Skeletal muscle cell (primary cell): ENCODE measurements around the gene AJAP1.

Source experiments
- DNase-seq: peaks from one replicate; pipeline ENCODE4 v3.0.0-alpha.2; 2010; ENCODE audit warnings: low read depth
- H3K4me3 ChIP-seq: 2 replicates; pipeline ENCODE4 v1.5.1; 2011; ENCODE audit warnings: low read depth, mild to moderate bottlenecking, control low read depth, low read length, moderate library complexity

The AJAP1 gene

DNA sequence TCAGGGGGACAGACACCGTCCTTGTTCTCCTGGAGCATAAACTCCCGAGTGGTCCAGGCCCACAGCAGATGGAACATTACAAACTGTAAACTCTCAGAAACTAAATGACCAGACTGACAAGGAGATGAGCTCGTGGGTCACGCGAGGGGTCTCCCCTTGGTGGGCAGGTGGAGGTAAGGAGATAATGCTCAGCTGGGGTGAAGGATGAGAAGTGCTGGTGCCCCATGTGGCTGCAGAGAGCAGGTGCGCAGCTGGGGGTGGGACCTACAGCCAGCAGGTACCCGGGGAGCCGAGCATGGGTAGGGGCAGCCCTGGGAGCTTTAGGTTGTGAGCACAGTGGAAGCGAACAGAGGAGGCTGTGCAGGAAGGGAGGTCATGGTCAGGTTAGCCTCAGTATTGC lies 40.1 kb downstream of the AJAP1 start:
- DNase-seq: no peak
- H3K4me3 ChIP-seq: no peak overlapping the region

GRCh38 chr1:4695241-4695640 lies 40.8 kb downstream of the AJAP1 start:
- no peak overlapping the region for H3K4me3 ChIP-seq
- no peak for DNase-seq

- no peak overlapping the region for H3K4me3 ChIP-seq
- DNase-seq: no peak
Observed at GRCh38 chr1:4696161-4696745, 41.8 kb downstream of the AJAP1 start.

- DNase-seq: no peak
- H3K4me3 ChIP-seq: no peak overlapping the region
Observed at GRCh38 chr1:4696753-4697152, 42.3 kb downstream of the AJAP1 start.

- no peak overlapping the region for H3K4me3 ChIP-seq
- DNase-seq: no peak
Observed at GRCh38 chr1:4697801-4698200, 43.4 kb downstream of the AJAP1 start.

- no peak overlapping the region for H3K4me3 ChIP-seq
- DNase-seq: no peak
Observed at GRCh38 chr1:4698911-4699310, 44.5 kb downstream of the AJAP1 start.

GRCh38 chr1:4699376-4700301 lies 45.2 kb downstream of the AJAP1 start:
- no peak for DNase-seq

GRCh38 chr1:4700801-4701200 lies 46.4 kb downstream of the AJAP1 start:
- no peak overlapping the region for H3K4me3 ChIP-seq

More at GRCh38 chr1:4699376-4700301, 45.2 kb downstream of the AJAP1 start:
- H3K4me3 ChIP-seq: no peak overlapping the region

DNA sequence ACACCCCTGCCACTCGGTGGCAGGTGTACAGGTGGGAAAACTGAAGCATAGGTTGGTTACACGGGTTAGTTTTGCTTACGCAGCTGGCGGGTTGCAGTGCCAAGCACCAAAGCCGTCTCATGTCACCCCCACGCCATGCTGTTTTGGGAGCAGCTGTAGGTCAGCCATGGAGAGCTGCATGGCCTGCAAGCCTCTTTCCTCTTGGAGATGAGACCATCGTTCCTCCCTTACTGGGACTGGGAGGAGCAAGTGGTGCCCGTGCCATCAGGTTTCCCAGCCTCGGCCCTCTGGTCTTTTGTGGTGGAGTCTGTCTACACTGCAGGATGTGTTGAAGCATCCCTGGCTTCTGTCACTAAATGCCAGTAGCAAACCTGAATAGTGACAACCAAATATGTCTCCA lies 46.9 kb downstream of the AJAP1 start:
- no peak overlapping the region for H3K4me3 ChIP-seq
- no peak for DNase-seq

More at GRCh38 chr1:4700801-4701200, 46.4 kb downstream of the AJAP1 start:
- no peak for DNase-seq

DNA sequence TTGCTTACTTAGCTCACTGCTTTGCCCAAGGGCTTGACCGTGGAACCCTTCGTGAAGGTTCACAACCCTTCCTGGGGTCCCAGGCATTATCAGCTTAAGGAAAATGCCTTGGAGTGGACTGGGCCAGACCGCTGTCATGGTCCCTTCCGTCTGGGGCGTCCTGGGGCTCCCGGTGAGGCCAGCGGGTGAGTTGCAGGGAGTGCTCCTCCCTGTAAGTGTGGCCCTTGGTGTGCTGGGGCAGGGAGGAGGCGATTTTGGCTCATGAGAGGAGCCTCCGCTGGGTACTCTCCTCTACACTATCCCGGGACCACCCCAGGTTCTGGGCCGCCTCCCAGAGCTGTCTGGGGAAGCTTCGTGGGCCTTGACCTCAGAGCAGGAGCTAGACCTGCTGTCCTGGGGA lies 48.1 kb downstream of the AJAP1 start:
- DNase-seq: no peak

GRCh38 chr1:4702932-4703331 lies 48.5 kb downstream of the AJAP1 start:
- no peak overlapping the region for H3K4me3 ChIP-seq
- DNase-seq: no peak

More for the DNA sequence above, 48.1 kb downstream of the AJAP1 start:
- no peak overlapping the region for H3K4me3 ChIP-seq

DNA sequence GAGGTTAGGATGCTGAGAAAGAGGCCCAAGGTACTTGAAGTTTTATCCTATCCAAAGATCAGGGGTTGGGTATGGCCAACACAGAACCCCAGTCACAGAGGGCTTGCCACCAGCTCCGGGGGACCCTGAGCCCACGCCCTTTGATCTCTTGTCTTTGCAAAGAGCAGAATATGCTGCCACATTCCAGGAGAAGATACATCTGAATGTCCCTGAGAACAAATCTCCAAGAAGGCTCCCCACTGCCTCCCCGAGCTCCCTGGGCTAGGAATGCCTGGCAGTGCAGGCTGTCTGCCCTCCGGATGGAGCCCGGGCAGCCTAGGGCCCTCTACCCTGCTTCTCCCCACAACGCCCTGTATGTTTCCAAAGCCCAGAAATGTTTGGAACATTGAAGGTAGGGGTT lies 49.2 kb downstream of the AJAP1 start:
- H3K4me3 ChIP-seq: no peak overlapping the region
- no peak for DNase-seq

DNA sequence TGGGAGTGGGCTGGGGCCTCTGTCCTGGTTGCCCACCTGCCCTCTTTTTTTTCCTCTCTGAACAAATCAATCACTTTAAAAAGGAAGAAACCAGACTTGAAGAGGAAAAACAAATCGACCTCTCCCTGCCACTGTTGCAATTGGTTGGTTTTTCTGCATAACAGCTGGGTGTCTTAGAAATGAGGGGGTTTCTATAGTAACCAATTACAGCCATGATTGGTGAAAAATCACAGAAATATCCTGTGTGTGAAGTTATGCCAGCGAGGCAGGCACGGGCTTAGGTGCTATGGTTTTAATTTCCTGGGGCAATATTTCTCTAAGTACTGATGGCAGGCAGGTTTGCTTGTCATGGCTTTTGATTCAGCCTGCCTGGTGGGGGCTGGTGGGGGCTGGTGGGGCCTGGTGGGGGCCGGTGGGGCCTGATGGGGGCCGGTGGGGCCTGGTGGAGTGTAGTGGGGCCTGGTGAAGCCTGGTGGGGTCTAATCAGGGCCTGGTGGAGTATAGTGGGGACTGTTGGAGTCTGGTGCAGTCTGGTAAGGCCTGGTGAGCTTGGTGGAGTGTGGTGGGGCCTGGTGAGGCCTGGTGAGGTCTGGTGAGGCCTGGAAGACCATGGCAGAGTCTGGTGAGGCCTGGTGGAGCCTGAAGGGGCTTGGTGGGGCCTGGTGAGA lies 54.6 kb downstream of the AJAP1 start:
- DNase-seq: no peak
- no peak overlapping the region for H3K4me3 ChIP-seq

- H3K4me3 ChIP-seq: no peak overlapping the region
- no peak for DNase-seq
Observed at GRCh38 chr1:4709641-4710040, 55.2 kb downstream of the AJAP1 start.

DNA sequence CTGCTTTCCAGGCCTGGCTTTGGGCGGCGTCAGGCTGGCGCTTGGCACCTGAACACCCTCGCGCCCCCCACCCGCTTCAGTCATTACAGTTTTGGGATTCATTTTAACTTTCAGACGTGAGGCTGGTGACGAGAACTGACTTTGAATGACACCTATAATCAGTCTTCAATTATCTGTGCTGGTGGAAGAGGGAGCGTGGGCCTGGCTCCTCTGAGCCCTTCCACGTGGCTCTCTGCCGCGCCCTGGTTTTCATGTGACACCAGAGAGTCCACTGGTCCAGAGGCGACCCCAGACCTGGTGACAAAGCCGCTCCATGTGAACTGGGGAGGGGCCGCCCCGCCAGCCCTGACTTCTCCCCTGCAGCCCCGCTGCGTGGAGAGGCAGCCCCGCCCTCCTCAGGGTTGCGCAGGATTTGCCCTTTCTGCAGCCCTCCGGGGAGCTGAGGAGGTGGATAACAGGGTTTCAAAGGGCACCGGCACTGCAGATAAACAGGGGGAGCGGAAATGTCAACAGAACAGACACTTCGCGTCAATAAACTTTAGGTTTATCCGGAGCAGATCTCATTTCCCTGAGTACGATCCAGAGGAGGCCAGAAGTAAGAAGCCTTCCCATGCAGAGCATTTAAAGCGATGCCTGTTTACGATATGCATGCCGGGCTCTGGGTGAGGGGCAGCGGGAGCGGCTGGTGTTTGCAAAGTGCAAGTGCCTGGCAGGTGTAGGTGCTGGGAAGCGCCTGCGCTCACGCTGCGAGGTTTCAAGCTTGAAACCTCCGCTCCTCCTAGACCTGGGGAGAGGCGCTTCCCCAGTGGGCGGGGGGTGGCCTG lies 56.4 kb downstream of the AJAP1 start:
- H3K4me3 ChIP-seq: no peak overlapping the region
- DNase-seq: no peak

DNA sequence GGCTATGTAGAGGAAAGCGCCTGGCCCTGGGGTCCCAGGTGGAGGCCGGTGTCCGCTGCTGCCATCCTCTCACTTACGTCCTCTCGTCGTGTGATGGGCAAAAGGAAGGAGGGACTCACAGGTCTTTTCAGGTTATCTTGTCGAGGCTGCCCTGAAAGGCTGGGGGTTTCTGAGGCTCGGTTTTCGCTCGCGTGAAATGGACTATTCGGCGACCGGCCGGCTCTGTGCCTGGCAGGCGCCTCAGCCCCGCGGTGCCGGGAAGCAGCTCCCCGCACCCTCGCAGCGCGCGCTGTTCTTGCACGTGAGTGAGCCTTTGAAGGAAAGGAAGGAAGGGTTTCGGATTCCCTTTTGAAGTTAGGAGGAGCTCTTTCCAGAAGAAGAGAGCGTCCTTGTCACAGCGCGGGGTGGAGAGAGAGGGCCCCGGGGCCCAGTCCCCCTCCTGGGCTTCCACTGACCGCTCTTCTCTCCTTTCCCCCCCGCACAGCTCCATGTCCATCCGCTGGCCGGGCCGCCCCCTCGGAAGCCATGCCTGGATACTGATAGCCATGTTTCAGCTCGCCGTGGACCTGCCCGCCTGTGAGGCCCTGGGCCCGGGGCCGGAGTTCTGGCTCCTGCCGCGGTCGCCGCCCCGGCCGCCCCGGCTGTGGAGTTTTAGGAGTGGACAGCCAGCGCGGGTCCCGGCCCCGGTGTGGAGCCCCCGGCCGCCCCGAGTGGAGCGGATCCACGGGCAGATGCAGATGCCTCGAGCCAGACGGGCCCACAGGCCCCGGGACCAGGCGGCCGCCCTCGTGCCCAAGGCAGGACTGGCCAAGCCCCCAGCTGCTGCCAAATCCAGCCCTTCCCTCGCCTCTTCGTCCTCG lies 57.2 kb downstream of the AJAP1 start:
- H3K4me3 ChIP-seq: no peak overlapping the region
- no peak for DNase-seq

GRCh38 chr1:4713669-4714068 lies 59.3 kb downstream of the AJAP1 start:
- H3K4me3 ChIP-seq: no peak overlapping the region
- no peak for DNase-seq

- no peak overlapping the region for H3K4me3 ChIP-seq
- DNase-seq: no peak
Observed at GRCh38 chr1:4716406-4716805, 62.0 kb downstream of the AJAP1 start.

DNA sequence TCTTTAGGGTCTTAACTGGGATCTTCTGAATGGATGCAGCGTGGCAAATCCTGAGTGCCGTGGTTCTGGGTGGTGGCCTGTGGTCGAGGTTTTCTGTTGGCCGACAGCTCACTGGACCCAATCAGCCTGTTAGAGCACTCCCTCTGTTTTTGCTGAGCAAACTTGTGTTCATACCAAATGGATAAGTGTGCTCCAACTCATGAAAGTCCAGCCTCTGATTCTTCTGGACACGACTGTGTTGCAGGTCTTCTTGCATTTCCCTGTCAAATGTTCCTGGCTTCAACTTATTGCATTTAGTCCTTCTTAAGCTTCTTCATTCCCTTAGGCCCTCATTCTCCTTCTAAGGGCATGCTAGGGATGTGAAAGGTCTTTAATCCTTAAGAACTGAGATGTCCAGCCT lies 63.7 kb downstream of the AJAP1 start:
- H3K4me3 ChIP-seq: no peak overlapping the region
- DNase-seq: no peak
